ENCODE data around the gene SIAH1. TPM values are rescaled to one million over a fixed set of nuclear protein-coding genes. Genes with fewer than 3 reads are reported as not detected.
A peak's percentile ranks its signal among the peaks of the same experiment; 100 is the strongest.

SIAH1 gene, protein sequence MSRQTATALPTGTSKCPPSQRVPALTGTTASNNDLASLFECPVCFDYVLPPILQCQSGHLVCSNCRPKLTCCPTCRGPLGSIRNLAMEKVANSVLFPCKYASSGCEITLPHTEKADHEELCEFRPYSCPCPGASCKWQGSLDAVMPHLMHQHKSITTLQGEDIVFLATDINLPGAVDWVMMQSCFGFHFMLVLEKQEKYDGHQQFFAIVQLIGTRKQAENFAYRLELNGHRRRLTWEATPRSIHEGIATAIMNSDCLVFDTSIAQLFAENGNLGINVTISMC
- 24.0 TPM for polyA plus RNA-seq (2013, experiment 1 of 2)
- polyA plus RNA-seq (2013, experiment 2 of 2) = 25.7 TPM

DNA sequence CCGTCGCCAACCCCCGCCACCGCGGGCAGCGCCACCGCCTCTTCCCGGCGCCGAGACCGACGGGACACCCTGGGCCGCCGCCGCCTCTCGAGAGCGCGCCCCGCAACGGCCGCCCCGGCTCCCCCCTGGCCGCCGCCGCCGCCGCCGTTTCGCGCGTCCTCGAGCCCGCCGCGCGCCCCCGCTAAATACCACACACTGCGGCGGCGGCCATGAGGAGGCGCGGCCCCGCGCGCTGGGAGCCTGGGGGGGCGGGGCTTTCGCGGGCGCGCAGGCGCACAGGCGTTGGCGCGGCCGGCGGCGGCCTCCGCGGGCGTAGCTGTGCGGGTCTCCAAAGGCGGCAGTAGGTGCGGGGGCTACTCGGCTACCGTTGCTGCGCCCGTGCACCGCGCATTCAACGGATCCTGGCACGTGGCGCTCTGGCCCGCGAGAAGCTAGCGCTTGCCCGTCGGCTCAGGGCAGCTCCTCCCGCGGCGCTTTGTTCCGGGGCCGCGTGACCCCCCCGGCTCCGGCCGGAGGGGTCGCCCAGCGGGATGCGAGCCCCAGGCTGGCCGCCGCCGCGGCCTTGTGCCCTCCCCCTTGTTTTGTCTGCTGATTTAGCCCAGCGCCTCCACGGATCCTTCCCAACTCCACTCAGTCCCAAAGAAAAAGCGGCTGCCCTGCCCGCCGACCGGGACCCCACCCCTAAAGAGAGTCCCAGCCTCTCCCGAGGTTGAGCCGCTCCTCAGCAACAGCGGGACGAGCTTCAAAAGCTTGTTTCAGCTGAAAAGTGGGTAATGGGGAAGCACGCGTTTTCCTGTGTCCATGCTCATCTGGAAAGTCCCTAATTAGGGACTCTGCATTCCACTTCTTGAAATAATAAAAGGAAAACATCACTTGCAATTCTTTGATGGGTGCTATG is at the start of gene SIAH1:
Gene SIAH1, minus strand, starts transcription at position 161 of the 898 bp plus-strand sequence. CDS start 22,985 bp downstream, outside the sequence.
- peak within 1 kb of the TSS; percentile 99 for H4K91ac ChIP-seq (ENCODE audit: low read depth, low read length, poor library complexity)
- peak within 1 kb of the TSS; percentile 97 for H2AFZ ChIP-seq (ENCODE audit: low read length)
- H3K4me3 ChIP-seq (ENCODE audit: low read length in 2 of 2) = peak within 1 kb of the TSS; percentile 80 to 97
- H2BK15ac ChIP-seq (ENCODE audit: low read length) = peak within 1 kb of the TSS; percentile 72
- peak within 1 kb of the TSS; percentile 100 for H3K9ac ChIP-seq (ENCODE audit: low read depth, low read length, poor library complexity)
- H3K18ac ChIP-seq (ENCODE audit: low read length) = peak within 1 kb of the TSS; percentile 100
- peak within 1 kb of the TSS; percentile 97 for H2BK120ac ChIP-seq (ENCODE audit: low read depth, low read length)
- H3K79me1 ChIP-seq (ENCODE audit: low read depth, low read length) = peaks cover 1% of the 10 kb centered on the region
- H3K4me2 ChIP-seq (ENCODE audit: insufficient read depth, low read length, poor library complexity, severe bottlenecking) = peak within 1 kb of the TSS; percentile 75
- peak within 1 kb of the TSS; percentile 65 for H3K14ac ChIP-seq (ENCODE audit: low read length)
- H2BK12ac ChIP-seq (ENCODE audit: low read length) = peak within 1 kb of the TSS; percentile 34
- no peaks in the 10 kb centered on the region for H3K36me3 ChIP-seq (replicated peaks in 1 of 2; ENCODE audit: control insufficient read depth in 2 of 2, insufficient read depth in 2 of 2, low read length in 2 of 2)
- peak within 1 kb of the TSS; percentile 97 for H3K4ac ChIP-seq (ENCODE audit: low read length)
- peak within 1 kb of the TSS; percentile 99 for H3K27ac ChIP-seq (replicated peaks; ENCODE audit: low read length)
- peak within 1 kb of the TSS; percentile 31 for H4K8ac ChIP-seq (ENCODE audit: low read depth, low read length)
- peak; percentile 91 for DNase-seq (ENCODE audit: low spot score)
- H3K9me3 ChIP-seq (replicated peaks in 1 of 2; ENCODE audit: control insufficient read depth in 2 of 2, insufficient read depth in 1 of 2, low read depth in 1 of 2, low read length in 2 of 2) = peaks cover 0 to 12% of the 10 kb centered on the region in 2 donors
- no peaks in the 10 kb centered on the region for H3K27me3 ChIP-seq (ENCODE audit: control insufficient read depth in 3 of 3, insufficient read depth in 3 of 3, low read depth in 1 of 3, low read length in 3 of 3)
- H2BK5ac ChIP-seq (ENCODE audit: low read length) = peak within 1 kb of the TSS; percentile 97
- peaks cover 1 to 3% of the 10 kb centered on the region in 2 donors for H3K4me1 ChIP-seq (ENCODE audit: control insufficient read depth in 2 of 2, insufficient read depth in 1 of 2, low read depth in 1 of 2, low read length in 2 of 2)
- WGBS, 2 donors (ENCODE audit: extremely low coverage in 2 of 2, insufficient read length in 2 of 2, insufficient replicate concordance in 1 of 2) = no CpG with 5 or more reads among the region's 105 CpGs
- H3K23ac ChIP-seq (ENCODE audit: low read depth, low read length, poor library complexity) = peak within 1 kb of the TSS; percentile 97
- peak within 1 kb of the TSS; percentile 77 for H2AK5ac ChIP-seq (ENCODE audit: low read depth, low read length)

DNA sequence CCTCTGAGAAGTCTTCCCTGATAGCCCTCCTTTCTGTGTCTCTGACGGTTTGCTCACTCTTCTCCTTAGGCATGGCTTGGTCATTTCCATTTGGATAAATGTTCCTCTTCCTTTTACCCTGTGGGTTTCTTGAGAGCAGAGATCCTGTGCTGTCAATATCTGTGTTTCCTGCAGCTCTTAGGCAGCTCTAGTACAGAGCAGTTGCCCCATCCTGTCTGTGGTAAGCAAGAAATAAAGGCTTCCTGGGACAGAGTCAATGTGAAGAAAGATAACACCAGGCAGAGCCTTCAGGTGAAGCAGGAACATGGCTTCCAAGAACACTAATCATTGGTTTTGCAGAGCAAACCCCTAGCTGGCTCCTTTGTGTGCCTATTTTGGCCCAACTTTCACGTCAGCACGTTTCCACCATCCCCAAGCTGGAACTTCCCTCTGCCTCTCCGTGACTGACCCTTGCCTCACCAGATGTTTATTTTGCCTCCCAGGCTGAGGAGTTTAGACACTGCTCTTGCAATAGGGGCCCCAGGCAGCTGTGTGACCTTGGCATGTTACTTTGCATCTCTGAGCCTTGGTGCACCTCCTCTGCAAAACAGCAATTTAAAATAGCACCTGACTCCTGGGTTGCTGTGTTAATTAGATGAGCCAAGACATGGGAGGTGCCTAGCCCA is 49.6 kb upstream of the SIAH1 start:
- no peak overlapping the region for H3K18ac ChIP-seq (ENCODE audit: low read length)
- no peaks in the 10 kb centered on the region for H3K9me3 ChIP-seq (replicated peaks in 1 of 2; ENCODE audit: control insufficient read depth in 2 of 2, insufficient read depth in 1 of 2, low read depth in 1 of 2, low read length in 2 of 2)
- DNase-seq (ENCODE audit: low spot score) = no peak
- H3K79me1 ChIP-seq (ENCODE audit: low read depth, low read length) = no peaks in the 10 kb centered on the region
- H2AFZ ChIP-seq (ENCODE audit: low read length) = no peak overlapping the region
- H3K14ac ChIP-seq (ENCODE audit: low read length) = no peak overlapping the region
- no peak overlapping the region for H3K23ac ChIP-seq (ENCODE audit: low read depth, low read length, poor library complexity)
- no CpG with 5 or more reads among the region's 4 CpGs for WGBS, 2 donors (ENCODE audit: extremely low coverage in 2 of 2, insufficient read length in 2 of 2, insufficient replicate concordance in 1 of 2)
- no peaks in the 10 kb centered on the region for H3K36me3 ChIP-seq (replicated peaks in 1 of 2; ENCODE audit: control insufficient read depth in 2 of 2, insufficient read depth in 2 of 2, low read length in 2 of 2)
- no peak overlapping the region for H4K8ac ChIP-seq (ENCODE audit: low read depth, low read length)
- no peak overlapping the region for H3K4ac ChIP-seq (ENCODE audit: low read length)
- H2BK5ac ChIP-seq (ENCODE audit: low read length) = no peak overlapping the region
- H2BK120ac ChIP-seq (ENCODE audit: low read depth, low read length) = no peak overlapping the region
- no peak overlapping the region for H2AK5ac ChIP-seq (ENCODE audit: low read depth, low read length)
- H3K27me3 ChIP-seq (ENCODE audit: control insufficient read depth in 3 of 3, insufficient read depth in 3 of 3, low read depth in 1 of 3, low read length in 3 of 3) = peaks cover 0 to 7% (median 0%) of the 10 kb centered on the region in 3 experiments
- H3K9ac ChIP-seq (ENCODE audit: low read depth, low read length, poor library complexity) = no peak overlapping the region
- H4K91ac ChIP-seq (ENCODE audit: low read depth, low read length, poor library complexity) = no peak overlapping the region
- H2BK12ac ChIP-seq (ENCODE audit: low read length) = no peak overlapping the region
- no peak overlapping the region for H3K4me2 ChIP-seq (ENCODE audit: insufficient read depth, low read length, poor library complexity, severe bottlenecking)
- no peaks in the 10 kb centered on the region for H3K4me1 ChIP-seq (ENCODE audit: control insufficient read depth in 2 of 2, insufficient read depth in 1 of 2, low read depth in 1 of 2, low read length in 2 of 2)
- no peak overlapping the region for H3K27ac ChIP-seq (replicated peaks; ENCODE audit: low read length)
- no peak overlapping the region for H3K4me3 ChIP-seq (ENCODE audit: low read length in 2 of 2)
- no peak overlapping the region for H2BK15ac ChIP-seq (ENCODE audit: low read length)

DNA sequence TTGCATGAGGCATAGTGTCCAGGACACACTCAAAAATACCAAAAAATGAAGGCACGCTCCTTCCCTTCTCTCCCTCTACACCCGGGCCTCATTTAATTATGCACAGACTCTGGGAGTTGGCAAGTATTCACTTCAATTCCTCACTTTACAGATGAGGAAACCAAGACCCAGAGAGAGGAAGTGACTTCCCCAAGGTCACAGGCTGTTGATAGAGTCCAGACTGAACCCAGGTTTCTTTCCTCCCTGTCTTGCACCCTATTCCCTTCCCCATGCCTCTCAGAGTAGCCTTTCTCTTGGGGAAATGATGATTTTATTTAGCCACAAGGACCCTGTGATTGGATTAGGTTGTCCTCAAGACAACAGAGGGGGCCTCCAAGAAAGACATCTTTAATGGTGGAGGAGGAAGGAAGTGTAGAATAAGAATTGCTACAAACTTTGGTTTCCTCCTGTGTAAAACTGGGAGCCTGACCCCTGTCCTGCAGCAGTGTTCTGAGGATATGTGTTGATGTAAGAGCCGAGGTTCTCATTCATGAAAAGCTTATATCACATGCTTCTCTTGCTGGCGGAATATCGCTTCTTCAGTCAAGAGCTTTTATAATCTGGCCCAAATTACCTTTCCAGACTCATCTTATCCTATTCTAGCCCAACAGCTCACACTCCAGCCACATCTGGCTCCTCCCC is 48.8 kb upstream of the SIAH1 start:
- Histone ChIP-seq H3K4ac (ENCODE audit: low read length) (no peak overlapping the region), H2BK120ac (ENCODE audit: low read depth, low read length) (no peak overlapping the region), H3K27ac (replicated peaks; ENCODE audit: low read length) (no peak overlapping the region), H3K27me3 (ENCODE audit: control insufficient read depth in 3 of 3, insufficient read depth in 3 of 3, low read depth in 1 of 3, low read length in 3 of 3) (peaks cover 0 to 7% (median 0%) of the 10 kb centered on the region in 3 experiments), H4K8ac (ENCODE audit: low read depth, low read length) (no peak overlapping the region), H3K4me3 (ENCODE audit: low read length in 2 of 2) (no peak overlapping the region), H3K4me1 (ENCODE audit: control insufficient read depth in 2 of 2, insufficient read depth in 1 of 2, low read depth in 1 of 2, low read length in 2 of 2) (no peaks in the 10 kb centered on the region), H2BK15ac (ENCODE audit: low read length) (no peak overlapping the region), H3K4me2 (ENCODE audit: insufficient read depth, low read length, poor library complexity, severe bottlenecking) (no peak overlapping the region), H3K14ac (ENCODE audit: low read length) (no peak overlapping the region), H3K36me3 (replicated peaks in 1 of 2; ENCODE audit: control insufficient read depth in 2 of 2, insufficient read depth in 2 of 2, low read length in 2 of 2) (no peaks in the 10 kb centered on the region), H3K18ac (ENCODE audit: low read length) (no peak overlapping the region), H4K91ac (ENCODE audit: low read depth, low read length, poor library complexity) (no peak overlapping the region), H2AK5ac (ENCODE audit: low read depth, low read length) (no peak overlapping the region), H3K9me3 (replicated peaks in 1 of 2; ENCODE audit: control insufficient read depth in 2 of 2, insufficient read depth in 1 of 2, low read depth in 1 of 2, low read length in 2 of 2) (no peaks in the 10 kb centered on the region), H2AFZ (ENCODE audit: low read length) (no peak overlapping the region), H3K23ac (ENCODE audit: low read depth, low read length, poor library complexity) (no peak overlapping the region), H3K9ac (ENCODE audit: low read depth, low read length, poor library complexity) (no peak overlapping the region), H2BK12ac (ENCODE audit: low read length) (no peak overlapping the region), H3K79me1 (ENCODE audit: low read depth, low read length) (no peaks in the 10 kb centered on the region), H2BK5ac (ENCODE audit: low read length) (no peak overlapping the region)
- no peak for DNase-seq (ENCODE audit: low spot score)
- WGBS, 2 donors (ENCODE audit: extremely low coverage in 2 of 2, insufficient read length in 2 of 2, insufficient replicate concordance in 1 of 2) = no CpG with 5 or more reads among the region's 5 CpGs
